Erythroblast (primary cell): Measurements from ENCODE around the gene CSNK1A1.

Experiments used
- GATA1 ChIP-seq: IDR thresholded peaks from 2 replicates; pipeline ENCODE4 v1.6.1; 2011; ENCODE audit warnings: low read depth, mild to moderate bottlenecking, control low read depth, low read length, moderate library complexity
- POLR2A ChIP-seq: IDR thresholded peaks from 2 replicates; pipeline ENCODE4 v1.6.1; 2011; ENCODE audit warnings: mild to moderate bottlenecking, low read length

- TF ChIP-seq POLR2A (no peak), GATA1 (no peak)
Observed at GRCh38 chr5:149572170-149572569, 20.9 kb upstream of the CSNK1A1 start.
